ENCODE data around the gene ISG15. TPM values are rescaled to one million over a fixed set of nuclear protein-coding genes. Genes with fewer than 3 reads are reported as not detected.

The ISG15 gene
- total and polyA plus RNA-seq, 9 of the 15 experiments (the other 6 are each of a cell fraction or from before 2014, with no cell fraction given): 0.40 to 58.3 (median 12.2) TPM

GRCh38 chr1:1033009-1033587 lies 19.8 kb downstream of the ISG15 start (continued):
- TF ChIP-seq ZNF449 (CRISPR knock-in tag; IDR thresholded peaks at IDR 0.05) (no peak), TCF7 (IDR thresholded peaks at IDR 0.05; ENCODE audit: borderline replicate concordance) (no peak), NFE2L1 (tag; IDR thresholded peaks at IDR 0.05; ENCODE audit: borderline replicate concordance, low read depth) (no peak), ARNT (IDR thresholded peaks at IDR 0.05) (no peak), PRPF4 (IDR thresholded peaks at IDR 0.05; ENCODE audit: insufficient read depth, low read depth, low read length, poor library complexity, severe bottlenecking) (no peak), MAFF (IDR thresholded peaks at IDR 0.05; ENCODE audit: low read length) (no peak), LEF1 (IDR thresholded peaks at IDR 0.05) (no peak), GTF2F1 (IDR thresholded peaks at IDR 0.05; ENCODE audit: low read depth, low read length) (no peak), THRB (CRISPR knock-in tag; conservative IDR thresholded peaks at IDR 0.05) (no peak), CHD2 (IDR thresholded peaks at IDR 0.05; ENCODE audit: low read depth, low read length) (0 out of 2 replicates have a peak, but pooled peaks have one; percentile 27), CBFA2T2 (conservative IDR thresholded peaks at IDR 0.05) (no peak), TCFL5 (CRISPR knock-in tag; conservative IDR thresholded peaks at IDR 0.05) (no peak), ASH1L (IDR thresholded peaks at IDR 0.05; ENCODE audit: borderline replicate concordance, low read depth, partially characterized antibody) (no peak), PHF8 (IDR thresholded peaks at IDR 0.05; ENCODE audit: borderline replicate concordance, low read length) (no peak)
- TF ChIP-seq, protein P1, sequence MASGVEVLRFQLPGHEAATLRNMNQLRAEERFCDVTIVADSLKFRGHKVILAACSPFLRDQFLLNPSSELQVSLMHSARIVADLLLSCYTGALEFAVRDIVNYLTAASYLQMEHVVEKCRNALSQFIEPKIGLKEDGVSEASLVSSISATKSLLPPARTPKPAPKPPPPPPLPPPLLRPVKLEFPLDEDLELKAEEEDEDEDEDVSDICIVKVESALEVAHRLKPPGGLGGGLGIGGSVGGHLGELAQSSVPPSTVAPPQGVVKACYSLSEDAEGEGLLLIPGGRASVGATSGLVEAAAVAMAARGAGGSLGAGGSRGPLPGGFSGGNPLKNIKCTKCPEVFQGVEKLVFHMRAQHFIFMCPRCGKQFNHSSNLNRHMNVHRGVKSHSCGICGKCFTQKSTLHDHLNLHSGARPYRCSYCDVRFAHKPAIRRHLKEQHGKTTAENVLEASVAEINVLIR (CRISPR knock-in tag; IDR thresholded peaks at IDR 0.05): peak; percentile 74
- TF ChIP-seq, protein P2, sequence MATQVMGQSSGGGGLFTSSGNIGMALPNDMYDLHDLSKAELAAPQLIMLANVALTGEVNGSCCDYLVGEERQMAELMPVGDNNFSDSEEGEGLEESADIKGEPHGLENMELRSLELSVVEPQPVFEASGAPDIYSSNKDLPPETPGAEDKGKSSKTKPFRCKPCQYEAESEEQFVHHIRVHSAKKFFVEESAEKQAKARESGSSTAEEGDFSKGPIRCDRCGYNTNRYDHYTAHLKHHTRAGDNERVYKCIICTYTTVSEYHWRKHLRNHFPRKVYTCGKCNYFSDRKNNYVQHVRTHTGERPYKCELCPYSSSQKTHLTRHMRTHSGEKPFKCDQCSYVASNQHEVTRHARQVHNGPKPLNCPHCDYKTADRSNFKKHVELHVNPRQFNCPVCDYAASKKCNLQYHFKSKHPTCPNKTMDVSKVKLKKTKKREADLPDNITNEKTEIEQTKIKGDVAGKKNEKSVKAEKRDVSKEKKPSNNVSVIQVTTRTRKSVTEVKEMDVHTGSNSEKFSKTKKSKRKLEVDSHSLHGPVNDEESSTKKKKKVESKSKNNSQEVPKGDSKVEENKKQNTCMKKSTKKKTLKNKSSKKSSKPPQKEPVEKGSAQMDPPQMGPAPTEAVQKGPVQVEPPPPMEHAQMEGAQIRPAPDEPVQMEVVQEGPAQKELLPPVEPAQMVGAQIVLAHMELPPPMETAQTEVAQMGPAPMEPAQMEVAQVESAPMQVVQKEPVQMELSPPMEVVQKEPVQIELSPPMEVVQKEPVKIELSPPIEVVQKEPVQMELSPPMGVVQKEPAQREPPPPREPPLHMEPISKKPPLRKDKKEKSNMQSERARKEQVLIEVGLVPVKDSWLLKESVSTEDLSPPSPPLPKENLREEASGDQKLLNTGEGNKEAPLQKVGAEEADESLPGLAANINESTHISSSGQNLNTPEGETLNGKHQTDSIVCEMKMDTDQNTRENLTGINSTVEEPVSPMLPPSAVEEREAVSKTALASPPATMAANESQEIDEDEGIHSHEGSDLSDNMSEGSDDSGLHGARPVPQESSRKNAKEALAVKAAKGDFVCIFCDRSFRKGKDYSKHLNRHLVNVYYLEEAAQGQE (IDR thresholded peaks at IDR 0.05; ENCODE audit: borderline replicate concordance): peak; percentile 68; the same call in 1 of the 2 replicates
- TF ChIP-seq, protein P2 (CRISPR knock-in tag; IDR thresholded peaks at IDR 0.05; ENCODE audit: low read depth): 0 out of 2 replicates have a peak, but pooled peaks have one; percentile 34
